ENCODE measurements around the gene MAP3K4. TPM values are rescaled to one million over a fixed set of nuclear protein-coding genes. Genes with fewer than 3 reads are reported as not detected.
A peak's percentile ranks its signal among the peaks of the same experiment; 100 is the strongest.

The MAP3K4 gene
- polyA plus RNA-seq, 1 donor from 2014 or later = 31.0 TPM

- Histone ChIP-seq H3K4me3 (ENCODE audit: low read length) (peak overlapping the region; percentile 1), H3K27me3 (ENCODE audit: insufficient read depth, low read depth, low read length) (no peaks in the 10 kb centered on the region), H3F3A (ENCODE audit: insufficient read depth, low read length, poor library complexity, severe bottlenecking) (no peaks in the 10 kb centered on the region), H3K9me3 (ENCODE audit: low read length) (no peaks in the 10 kb centered on the region), H3K79me2 (replicated peaks; ENCODE audit: insufficient read depth, low read length) (no peaks in the 10 kb centered on the region), H4K20me1 (ENCODE audit: insufficient read depth) (no peaks in the 10 kb centered on the region), H3K36me3 (ENCODE audit: insufficient read depth, low read length) (no peaks in the 10 kb centered on the region), H3K4me2 (ENCODE audit: low read length) (no peak overlapping the region), H3K27ac (ENCODE audit: low read length) (no peak overlapping the region), H3K9ac (ENCODE audit: low read length) (no peak overlapping the region), H3K9me2 (ENCODE audit: insufficient read depth, low read length) (no peaks in the 10 kb centered on the region), H2AFZ (ENCODE audit: low read depth, low read length) (no peak overlapping the region)
- TF ChIP-seq POLR2AphosphoS5 (IDR thresholded peaks at IDR 0.05) = no peak
- TF ChIP-seq RAD21 (conservative IDR thresholded peaks at IDR 0.05) = no peak
- TF ChIP-seq EZH2 (IDR thresholded peaks at IDR 0.05; ENCODE audit: borderline replicate concordance, insufficient read depth, low read length, poor library complexity, severe bottlenecking) = no peak
- TF ChIP-seq EP300 (conservative IDR thresholded peaks at IDR 0.05; ENCODE audit: poor library complexity, severe bottlenecking) = no peak
- TF ChIP-seq REST (IDR thresholded peaks at IDR 0.05; ENCODE audit: borderline replicate concordance) = no peak
Observed at GRCh38 chr6:160959726-160960435, 31.7 kb upstream of the MAP3K4 start.

- Histone ChIP-seq H3K9me3 (ENCODE audit: low read length) (no peaks in the 10 kb centered on the region), H3K36me3 (ENCODE audit: insufficient read depth, low read length) (no peaks in the 10 kb centered on the region), H2AFZ (ENCODE audit: low read depth, low read length) (no peak overlapping the region), H3K9me2 (ENCODE audit: insufficient read depth, low read length) (no peaks in the 10 kb centered on the region), H3K27ac (ENCODE audit: low read length) (no peak overlapping the region), H3K4me2 (ENCODE audit: low read length) (no peak overlapping the region), H3K9ac (ENCODE audit: low read length) (no peak overlapping the region), H3K27me3 (ENCODE audit: insufficient read depth, low read depth, low read length) (no peaks in the 10 kb centered on the region), H3K79me2 (replicated peaks; ENCODE audit: insufficient read depth, low read length) (no peaks in the 10 kb centered on the region), H3F3A (ENCODE audit: insufficient read depth, low read length, poor library complexity, severe bottlenecking) (no peaks in the 10 kb centered on the region), H3K4me3 (ENCODE audit: low read length) (no peak overlapping the region), H4K20me1 (ENCODE audit: insufficient read depth) (no peaks in the 10 kb centered on the region)
- no peak for TF ChIP-seq REST (IDR thresholded peaks at IDR 0.05; ENCODE audit: borderline replicate concordance)
- no peak for TF ChIP-seq TAF1 (IDR thresholded peaks at IDR 0.05; ENCODE audit: low read depth)
- TF ChIP-seq RAD21 (conservative IDR thresholded peaks at IDR 0.05) = no peak
- no peak for TF ChIP-seq MXI1 (conservative IDR thresholded peaks at IDR 0.05; ENCODE audit: poor library complexity, severe bottlenecking)
- no peak for TF ChIP-seq EP300 (conservative IDR thresholded peaks at IDR 0.05; ENCODE audit: poor library complexity, severe bottlenecking)
Observed at GRCh38 chr6:160960839-160961238, 30.7 kb upstream of the MAP3K4 start.
